D721Med (cell line): ENCODE measurements around the gene NAALADL2.
"Not testable (repeated sequence)": the region's sequence is repeated elsewhere in the genome, so short reads cannot be mapped to it uniquely, and the experiment has no call there.

Experiments
- DNase-seq: peaks from one replicate; pipeline ENCODE4 v3.0.0; 2011; ENCODE audit warnings: low spot score; ENCODE audit not compliant: insufficient read length
- FAIRE-seq: peaks from 2 replicates; lab custom pipeline; 2011; peaks lifted over from hg19 to GRCh38; lab: Jason Lieb, UNC
- TF ChIP-seq, protein P1 (sequence below): IDR thresholded peaks from 2 replicates; pipeline ENCODE4 v1.5.1; 2012; ENCODE audit warnings: mild to moderate bottlenecking, control low read depth; ENCODE audit not compliant: insufficient read depth; ENCODE audit errors: missing control alignments

NAALADL2 gene

DNA sequence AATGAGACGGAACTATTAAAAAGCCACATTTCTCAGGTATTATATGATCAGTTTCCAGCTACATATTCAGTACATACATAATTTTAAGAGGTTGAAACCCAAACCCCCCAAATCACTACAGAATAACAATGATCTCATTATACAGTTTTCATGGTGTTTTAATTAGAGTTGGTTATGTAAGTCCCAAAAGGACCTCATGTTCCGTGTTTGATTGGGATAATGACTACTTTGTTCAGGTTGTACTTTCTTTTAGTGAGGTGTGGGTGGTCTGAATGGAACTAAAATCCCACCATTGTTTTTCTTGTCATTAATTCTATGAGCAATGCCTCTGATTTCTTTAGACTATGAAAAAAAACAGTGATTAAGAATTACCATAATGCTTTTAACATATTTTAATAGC lies 905.6 kb downstream of the NAALADL2 start:
- FAIRE-seq (no peak), DNase-seq (no peak)
- TF ChIP-seq, protein P1, sequence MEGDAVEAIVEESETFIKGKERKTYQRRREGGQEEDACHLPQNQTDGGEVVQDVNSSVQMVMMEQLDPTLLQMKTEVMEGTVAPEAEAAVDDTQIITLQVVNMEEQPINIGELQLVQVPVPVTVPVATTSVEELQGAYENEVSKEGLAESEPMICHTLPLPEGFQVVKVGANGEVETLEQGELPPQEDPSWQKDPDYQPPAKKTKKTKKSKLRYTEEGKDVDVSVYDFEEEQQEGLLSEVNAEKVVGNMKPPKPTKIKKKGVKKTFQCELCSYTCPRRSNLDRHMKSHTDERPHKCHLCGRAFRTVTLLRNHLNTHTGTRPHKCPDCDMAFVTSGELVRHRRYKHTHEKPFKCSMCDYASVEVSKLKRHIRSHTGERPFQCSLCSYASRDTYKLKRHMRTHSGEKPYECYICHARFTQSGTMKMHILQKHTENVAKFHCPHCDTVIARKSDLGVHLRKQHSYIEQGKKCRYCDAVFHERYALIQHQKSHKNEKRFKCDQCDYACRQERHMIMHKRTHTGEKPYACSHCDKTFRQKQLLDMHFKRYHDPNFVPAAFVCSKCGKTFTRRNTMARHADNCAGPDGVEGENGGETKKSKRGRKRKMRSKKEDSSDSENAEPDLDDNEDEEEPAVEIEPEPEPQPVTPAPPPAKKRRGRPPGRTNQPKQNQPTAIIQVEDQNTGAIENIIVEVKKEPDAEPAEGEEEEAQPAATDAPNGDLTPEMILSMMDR: no peak

DNA sequence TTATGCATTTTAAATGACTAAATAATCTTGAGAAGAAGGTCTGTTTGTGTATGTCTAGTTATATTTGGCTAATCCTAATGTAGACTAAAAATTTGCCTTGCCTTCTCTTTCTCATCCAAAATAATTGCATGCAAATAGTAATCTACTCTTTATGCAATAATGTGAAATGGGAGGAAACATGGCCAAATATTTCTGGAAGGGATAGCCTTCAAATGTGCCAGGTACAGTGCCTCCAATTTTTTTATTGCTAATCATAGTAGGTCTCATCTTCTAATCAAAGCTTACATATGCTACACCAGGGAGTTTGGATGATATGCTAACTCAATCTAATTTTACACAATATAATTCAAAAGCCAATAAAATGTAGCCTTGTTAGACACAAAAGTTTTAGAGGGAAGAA lies 911.3 kb downstream of the NAALADL2 start:
- no peak for DNase-seq
- FAIRE-seq: no peak
- TF ChIP-seq, protein P1: no peak

DNA sequence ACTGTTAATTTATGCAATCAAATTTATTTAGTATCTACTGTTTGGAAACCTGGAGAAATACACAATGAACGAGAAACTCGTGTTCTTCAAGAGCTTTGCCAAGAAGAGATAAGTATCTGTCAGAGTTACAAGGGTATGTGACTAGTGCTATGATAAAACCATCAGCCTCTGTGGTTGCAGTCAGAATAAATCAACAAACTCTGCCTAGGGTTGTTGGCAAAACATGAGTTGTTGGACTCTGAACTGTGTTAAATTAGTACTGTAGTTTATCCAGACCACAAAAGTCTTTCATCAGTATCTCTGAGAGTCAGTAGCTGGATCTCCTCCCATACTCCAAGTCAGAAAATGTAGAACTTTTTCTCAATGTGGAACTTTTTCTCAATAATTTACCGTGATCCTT lies 918.4 kb downstream of the NAALADL2 start:
- TF ChIP-seq, protein P1: no peak
- FAIRE-seq (no peak), DNase-seq (no peak)

DNA sequence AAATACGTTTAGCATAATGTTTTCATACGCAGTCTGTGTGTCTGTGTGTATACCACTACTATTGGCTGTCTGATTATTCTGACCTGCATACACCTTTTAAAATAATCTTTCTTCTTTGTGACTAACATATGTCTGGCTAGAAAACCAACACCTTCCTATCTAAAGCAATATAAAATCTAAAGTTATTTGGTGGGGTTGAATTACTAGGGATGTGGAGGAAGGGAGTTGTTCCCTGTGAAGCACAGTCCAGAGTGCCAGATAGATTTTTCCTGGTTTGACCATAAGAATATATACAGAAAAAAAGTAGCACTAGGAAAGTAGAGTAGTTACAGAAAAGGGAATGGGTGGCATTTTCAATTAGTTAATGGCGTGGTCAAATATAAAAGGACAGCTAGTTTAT lies 918.8 kb downstream of the NAALADL2 start:
- TF ChIP-seq, protein P1: no peak
- FAIRE-seq: no peak
- no peak for DNase-seq

DNA sequence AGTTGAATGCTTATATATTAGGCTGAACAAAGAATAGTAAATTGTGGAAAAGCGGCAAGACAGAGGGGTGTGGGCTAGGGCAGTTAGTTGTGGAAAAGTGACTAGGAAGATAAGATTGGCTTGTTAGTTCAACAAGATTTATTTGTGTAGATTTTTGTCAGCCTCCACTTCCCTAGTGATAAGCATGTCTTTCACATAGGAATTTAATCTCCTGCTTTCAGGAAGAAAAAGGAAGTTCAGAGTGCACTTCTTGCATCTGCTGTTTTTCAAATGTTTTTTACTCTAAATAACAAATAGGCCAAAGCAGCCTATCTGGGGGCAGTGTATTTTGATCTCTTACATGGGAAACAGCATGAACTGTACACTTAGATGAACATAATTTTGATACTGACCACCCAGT lies 919.9 kb downstream of the NAALADL2 start:
- FAIRE-seq (no peak), DNase-seq (no peak)
- TF ChIP-seq, protein P1: no peak

DNA sequence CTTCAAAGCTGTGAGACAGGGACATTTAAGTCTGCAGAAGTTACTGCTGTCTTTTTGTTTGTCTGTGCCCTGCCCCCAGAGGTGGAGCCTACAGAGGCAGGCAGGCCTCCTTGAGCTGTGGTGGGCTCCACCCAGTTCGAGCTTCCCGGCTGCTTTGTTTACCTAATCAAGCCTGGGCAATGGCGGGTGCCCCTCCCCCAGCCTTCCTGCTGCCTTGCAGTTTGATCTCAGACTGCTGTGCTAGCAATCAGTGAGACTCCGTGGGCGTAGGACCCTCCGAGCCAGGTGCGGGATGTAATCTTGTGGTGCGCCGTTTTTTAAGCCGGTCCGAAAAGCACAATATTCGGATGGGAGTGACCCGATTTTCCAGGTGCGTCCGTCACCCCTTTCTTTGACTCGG lies 928.0 kb downstream of the NAALADL2 start:
- DNase-seq: not testable (repeated sequence)

DNA sequence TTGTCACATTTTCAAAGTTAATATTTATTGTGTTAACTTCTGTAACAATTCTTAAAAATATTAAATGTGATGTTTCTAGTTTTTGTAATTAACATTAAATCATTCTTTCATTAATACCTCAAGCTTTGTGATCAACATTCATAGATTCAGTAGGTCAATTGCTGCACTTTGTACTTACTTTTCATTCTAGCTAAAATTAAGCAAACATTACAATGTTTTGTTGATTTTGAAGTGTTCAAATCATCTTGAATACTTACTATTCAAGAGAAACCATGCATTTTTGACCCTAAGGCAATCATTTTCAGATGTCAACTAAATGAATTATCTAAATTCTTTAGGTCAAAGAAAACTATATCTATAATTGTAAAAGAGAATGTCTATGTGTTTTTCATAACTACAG lies 933.1 kb downstream of the NAALADL2 start:
- no peak for FAIRE-seq
- no peak for DNase-seq
- TF ChIP-seq, protein P1: no peak

More for the DNA sequence above, 928.0 kb downstream of the NAALADL2 start:
- not testable (repeated sequence) for FAIRE-seq

DNA sequence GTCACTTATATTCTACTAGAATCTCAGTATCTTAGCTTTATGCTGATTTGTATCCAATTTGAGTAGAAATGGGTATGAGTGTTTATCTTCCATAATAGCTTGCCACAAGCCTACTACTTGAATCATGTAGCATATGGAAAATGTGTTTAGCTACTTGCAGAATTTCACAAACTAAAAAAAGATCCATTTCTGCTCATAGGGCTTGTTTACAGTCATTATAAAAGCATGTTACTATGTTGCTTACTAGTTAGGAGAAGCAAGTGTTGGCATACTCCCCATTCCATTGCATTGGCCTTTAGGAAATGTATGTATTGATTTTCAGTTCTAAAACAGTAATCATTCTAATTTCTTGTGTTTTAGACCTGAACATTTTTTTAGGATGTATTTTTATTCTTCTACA lies 939.2 kb downstream of the NAALADL2 start:
- TF ChIP-seq, protein P1: no peak
- DNase-seq (no peak), FAIRE-seq (no peak)
